GM21367 (cell line): ENCODE data around the gene PDZD2.
A peak's percentile ranks its signal among the peaks of the same experiment; 100 is the strongest.
"Not testable (repeated sequence)": the region's sequence is repeated elsewhere in the genome, so short reads cannot be mapped to it uniquely, and the experiment has no call there.

Experiments used
- ATAC-seq: cut with Tn5 transposase; IDR thresholded peaks from one replicate; pipeline ENCODE4 v1.9.1; 2021; ENCODE audit not compliant: unreplicated experiment

PDZD2 gene

GRCh38 chr5:32090755-32091128, 451.8 kb downstream of the PDZD2 start:
- ATAC-seq = no peak

GRCh38 chr5:32092938-32093812, 454.2 kb downstream of the PDZD2 start:
- ATAC-seq = peak; percentile 86

GRCh38 chr5:32094691-32095090, 455.8 kb downstream of the PDZD2 start:
- no peak for ATAC-seq

GRCh38 chr5:32095261-32095671, 456.3 kb downstream of the PDZD2 start:
- ATAC-seq = no peak

DNA sequence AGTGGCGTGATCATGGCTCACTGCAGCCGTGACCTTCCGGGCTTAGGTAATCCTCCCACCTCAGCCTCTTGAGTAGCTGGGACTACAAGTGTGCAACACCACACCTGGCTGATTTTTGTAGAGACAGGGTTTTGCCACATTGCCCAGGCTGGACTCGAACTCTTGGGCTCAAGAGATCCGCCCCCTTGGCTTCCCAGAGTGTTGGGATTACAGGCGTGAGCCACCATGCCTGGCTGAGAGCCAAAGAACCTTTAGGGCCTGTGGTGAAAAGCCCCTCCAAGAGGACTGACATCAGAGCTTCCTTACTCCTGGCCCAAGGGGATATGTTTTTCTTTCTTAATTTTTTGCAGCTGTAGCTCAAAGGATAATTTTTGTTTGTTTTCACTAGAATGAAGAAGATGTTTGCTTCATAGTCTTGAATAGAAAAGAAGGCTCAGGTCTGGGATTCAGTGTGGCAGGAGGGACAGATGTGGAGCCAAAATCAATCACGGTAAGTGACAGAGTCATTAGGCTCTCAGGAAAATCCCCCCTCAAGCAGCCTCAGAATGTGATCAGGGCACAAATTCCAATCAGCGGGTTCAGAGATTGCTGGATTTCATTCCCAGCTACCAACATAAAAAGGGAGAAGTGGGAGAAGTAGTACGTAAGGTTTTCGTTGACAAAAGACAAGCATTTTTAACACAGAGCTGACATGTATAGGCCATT, 458.1 kb downstream of the PDZD2 start:
- no peak for ATAC-seq

- ATAC-seq = no peak
These were observed 459.4 kb downstream of the PDZD2 start for GRCh38 chr5:32098291-32098690.

DNA sequence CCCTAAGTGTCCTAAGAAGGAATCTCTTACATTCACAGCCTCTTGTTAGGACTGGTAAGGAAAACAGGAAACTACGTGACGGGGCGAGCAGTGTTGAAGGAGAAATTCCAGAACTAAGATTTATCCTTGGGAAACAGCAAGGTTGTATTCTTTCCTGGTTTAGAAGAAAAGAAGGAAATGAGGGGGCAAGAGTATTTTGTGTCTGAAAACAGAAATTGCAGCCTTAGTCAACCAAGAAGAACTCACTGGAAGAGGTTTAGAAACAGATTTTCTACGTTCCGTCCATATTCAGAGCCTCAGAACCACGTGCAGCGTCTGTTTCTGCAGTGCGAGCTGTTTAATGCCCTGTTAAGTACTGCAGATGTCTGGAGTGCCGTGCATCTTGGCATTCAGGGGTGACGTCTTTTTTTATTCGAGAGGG, 460.0 kb downstream of the PDZD2 start:
- ATAC-seq = no peak

DNA sequence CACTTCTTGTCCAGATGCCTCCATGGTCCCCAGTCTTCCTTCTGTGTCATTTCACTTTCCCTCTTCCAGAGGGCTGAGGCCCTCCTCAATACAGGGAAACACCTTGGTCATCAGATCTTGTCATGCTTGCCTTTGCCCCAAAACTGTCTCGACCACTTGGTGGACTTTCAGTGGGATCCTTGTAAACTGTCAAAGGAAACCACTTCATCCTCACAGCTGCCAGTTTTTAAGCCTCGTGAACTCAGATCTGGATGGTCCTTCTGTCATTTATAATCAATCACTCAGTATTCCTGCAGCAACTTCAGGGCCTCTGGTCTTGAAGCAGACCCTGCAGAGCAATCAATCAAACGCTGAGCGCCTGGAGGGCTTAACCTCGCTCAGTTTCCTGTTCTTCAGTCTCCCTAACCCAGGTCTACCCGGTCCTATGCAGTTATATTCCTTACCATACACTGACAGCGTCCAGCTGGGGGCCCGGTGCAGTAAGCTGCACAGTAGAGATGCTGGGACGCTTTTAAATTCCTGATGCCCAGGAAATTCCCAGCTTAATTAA, 460.6 kb downstream of the PDZD2 start:
- ATAC-seq = no peak

GRCh38 chr5:32100230-32100629, 461.3 kb downstream of the PDZD2 start:
- no peak for ATAC-seq

DNA sequence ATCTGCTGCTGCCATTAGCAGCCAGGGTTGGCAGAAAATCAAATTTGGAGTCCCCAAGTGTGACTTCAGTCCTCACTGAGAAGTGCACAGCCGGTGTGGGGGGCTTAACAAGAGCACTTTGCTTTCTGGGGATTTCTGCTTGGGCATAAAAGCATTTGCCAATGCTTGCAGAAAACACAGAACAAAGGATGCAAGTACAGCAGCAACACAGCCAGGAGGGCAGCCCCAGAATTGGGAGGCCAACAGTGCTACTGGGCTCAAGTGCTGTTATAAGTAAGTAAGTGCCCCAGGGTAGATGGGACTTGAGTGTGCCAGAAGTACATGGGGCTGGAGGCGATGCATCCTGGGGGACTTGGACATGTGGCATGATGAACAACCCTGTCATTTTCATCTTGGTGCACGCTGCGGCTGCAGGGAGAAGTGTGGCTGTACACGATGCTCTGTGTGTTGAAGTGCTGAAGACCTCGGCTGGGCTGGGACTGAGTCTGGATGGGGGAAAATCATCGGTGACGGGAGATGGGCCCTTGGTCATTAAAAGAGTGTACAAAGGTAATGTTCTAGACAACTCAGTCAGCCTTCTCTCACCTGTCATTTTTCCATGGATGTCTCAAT, 461.9 kb downstream of the PDZD2 start:
- no peak for ATAC-seq

DNA sequence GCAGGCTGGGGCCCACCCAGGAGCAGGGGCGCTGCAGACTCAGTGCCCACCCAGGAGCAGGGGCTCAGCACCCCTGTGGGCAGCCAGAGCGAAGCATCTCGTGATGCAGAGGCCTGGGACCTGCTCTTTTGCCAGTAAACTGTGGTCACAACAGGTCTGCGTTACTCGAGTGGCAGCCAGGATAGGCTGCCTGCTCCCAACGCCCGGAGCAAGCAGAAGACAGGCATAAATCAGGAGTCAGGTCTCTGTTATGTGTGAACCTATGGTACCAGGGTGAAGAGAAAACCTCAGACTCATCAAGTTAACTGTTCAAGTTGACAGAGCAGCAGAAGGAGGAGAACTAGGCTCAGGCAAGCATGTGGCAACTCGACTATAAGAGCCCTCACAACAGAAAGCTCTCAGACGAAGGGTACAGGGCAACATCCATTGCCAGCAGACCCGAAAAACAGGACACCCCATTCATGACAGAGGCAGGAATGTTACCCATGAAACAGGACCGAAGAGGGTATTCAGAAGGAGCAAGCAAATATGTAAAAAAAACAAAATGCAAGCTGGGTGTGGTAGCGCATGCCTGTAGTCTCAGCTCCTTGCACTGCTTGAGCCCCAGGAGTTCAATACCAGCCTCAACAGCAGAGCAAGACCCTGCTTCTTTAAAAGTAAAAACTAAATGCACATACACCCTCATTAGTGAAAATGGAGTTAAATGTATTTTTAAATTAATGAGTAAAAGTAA, 463.5 kb downstream of the PDZD2 start:
- ATAC-seq = no peak

GRCh38 chr5:32103521-32103920, 464.6 kb downstream of the PDZD2 start:
- no peak for ATAC-seq

DNA sequence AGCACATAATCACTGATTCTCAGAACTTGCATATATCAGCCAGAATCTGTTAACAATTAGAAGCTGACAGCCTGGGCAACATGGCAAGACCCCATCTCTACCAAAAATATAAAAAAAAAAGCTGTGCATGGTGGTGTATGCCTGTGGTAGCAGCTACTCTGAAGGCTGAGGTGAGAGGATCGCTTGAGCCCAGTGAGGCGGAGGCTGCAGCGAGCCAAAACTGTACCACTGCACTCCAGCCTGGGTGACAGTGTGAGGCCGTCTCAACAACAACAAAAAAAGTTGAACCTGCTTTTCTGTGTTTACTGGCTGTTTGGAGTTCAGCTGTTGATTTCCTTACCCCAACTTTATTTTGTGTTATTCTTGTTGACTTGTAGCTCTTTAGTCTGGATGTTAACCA, 468.4 kb downstream of the PDZD2 start:
- ATAC-seq = no peak

DNA sequence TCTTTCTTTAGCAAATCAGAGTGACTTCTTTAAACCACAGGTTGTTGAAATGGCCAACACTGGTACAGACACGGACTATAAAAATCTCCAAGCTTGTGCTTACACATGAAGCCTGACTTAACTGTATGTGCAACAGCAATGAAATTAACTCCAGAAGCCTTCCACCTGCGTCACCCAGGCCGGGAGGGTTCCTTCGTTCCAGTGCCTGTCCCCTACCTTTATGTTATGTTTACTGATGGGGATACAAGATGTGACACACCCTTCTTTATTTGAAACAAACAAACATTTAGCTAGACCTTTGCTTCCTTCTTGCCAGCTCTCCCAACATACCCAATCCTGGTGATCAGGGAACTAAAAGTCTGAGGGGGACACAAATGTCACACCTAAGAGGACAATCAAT, 469.2 kb downstream of the PDZD2 start:
- ATAC-seq = no peak

GRCh38 chr5:32109236-32109635, 470.3 kb downstream of the PDZD2 start:
- ATAC-seq = no peak

DNA sequence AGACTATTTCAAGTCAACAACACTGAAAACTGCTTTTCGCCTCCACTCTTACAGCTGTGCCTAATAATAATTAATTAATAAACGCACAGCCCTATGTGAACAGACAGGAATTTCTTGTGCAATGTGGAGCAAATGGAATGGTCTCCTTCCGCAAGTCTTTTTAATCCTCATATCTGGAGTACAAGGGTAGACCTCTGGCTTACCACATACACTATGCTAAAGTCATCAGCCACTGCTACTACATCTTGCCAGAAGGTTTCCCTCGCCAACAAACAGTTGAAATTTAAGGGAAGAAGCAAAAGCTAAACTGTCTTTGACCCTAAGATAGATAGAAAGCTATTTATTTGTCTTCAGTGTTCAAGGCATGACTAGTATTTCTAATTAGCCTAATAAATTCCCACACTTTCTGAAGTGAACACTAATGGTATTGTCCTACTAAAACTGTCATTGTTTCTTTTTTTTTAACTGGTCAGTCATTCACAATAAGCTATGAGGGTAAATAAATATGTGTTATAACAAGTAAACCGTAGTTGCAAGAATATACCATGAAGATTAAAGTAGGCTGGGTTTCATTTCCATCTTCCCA, 471.3 kb downstream of the PDZD2 start:
- no peak for ATAC-seq

DNA sequence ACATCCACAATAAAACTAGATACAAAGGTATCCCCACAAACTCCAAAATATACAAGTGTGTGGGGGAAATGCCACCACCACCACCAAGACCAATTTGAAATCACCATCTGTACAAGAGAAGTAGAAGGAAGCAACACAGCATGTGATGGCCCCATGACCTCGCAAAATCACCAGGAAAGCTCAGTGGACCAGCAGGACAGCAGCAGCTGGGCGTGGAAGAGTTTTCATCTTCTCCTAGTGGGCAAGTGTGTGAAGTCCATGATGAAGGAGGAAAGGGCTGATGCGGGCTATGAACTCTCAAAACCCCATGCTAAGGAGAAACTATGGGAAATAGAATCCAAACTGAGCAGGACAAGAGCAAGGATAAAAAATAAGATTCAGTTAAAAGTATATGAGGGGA, 477.1 kb downstream of the PDZD2 start:
- no peak for ATAC-seq

DNA sequence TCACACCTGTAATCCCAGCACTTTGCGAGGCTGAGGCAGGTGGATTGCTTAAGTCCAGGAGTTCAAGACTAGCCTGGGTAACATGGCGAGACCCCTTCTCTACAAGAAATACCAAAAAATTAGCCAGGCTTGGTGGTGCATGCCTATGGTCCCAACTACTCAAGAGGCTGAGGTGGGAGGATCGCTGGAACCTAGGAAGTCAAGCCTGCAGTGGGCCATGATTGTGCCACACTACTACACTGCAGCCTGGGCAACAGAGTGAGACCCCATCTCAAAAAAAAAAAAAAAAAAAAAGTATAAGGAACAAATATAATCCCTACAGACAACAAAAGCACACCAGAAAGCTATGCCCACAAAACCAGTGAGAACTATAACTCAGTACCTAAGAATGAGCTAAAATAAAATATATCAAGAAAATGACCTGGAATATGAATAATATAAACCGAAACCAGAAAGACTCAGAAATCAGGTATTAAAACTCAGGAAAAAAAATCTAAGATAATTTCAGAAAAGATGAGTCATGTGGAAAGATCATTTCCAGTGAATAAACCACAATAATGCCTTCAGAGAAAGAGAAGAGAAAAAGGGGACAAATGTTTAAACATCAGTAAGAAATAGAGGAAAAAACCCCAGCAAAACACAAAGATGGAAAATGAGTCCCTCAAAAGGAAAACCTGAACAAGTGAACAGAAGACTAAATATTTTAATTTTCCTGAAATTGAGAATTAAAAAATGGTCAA, 477.8 kb downstream of the PDZD2 start:
- no peak for ATAC-seq

DNA sequence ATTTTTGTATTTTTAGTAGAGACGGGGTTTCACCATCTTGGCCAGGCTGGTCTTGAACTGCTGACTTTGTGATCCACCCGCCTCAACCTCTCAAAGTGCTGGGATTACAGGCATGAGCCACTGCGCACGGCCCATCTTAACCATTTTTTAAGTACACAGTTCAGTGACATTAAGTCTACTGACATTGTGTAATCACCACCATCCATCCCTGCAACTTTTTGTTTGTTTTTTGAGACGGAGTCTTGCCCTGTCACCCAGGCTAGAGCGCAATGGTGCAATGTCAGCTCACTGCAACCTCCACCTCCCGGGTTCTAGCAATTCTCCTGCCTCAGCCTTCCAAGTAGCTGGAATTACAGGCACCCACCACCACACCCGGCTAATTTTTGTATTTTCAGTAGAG, 480.0 kb downstream of the PDZD2 start:
- not testable (repeated sequence) for ATAC-seq
